GM19438 (cell line): ENCODE results near the gene C4BPA.

Experiments
- ATAC-seq: cut with Tn5 transposase; IDR thresholded peaks from one replicate; pipeline ENCODE4 v1.9.1; 2021; ENCODE audit warnings: low read depth; ENCODE audit not compliant: unreplicated experiment

Gene C4BPA

DNA sequence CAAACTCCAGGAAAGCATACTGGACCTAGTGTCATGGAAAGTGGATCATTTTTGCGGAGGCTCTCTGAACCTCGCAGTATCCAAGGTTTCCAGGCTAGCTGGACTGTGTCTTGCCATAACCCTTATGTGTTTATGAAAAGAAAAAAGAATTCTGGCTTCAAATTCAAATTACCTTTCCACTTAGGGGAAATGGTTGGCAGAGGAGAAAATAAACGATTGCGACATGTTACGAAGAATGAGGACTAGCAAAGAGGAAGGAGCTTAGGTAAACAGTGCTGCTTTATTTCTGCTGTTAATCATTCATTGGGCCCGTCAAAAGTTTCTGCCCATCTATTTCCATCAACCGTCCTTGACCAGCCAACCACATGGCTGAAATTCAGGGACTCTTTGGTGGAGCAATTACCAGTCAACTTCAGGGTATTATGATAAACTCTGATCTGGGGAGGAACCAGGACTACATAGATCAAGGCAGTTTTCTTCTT, at the start of gene C4BPA:
Gene C4BPA (plus strand): TSS at position 342 of the 482 bp plus-strand sequence. CDS start 8,793 bp downstream, outside the sequence.
- no peak for ATAC-seq

DNA sequence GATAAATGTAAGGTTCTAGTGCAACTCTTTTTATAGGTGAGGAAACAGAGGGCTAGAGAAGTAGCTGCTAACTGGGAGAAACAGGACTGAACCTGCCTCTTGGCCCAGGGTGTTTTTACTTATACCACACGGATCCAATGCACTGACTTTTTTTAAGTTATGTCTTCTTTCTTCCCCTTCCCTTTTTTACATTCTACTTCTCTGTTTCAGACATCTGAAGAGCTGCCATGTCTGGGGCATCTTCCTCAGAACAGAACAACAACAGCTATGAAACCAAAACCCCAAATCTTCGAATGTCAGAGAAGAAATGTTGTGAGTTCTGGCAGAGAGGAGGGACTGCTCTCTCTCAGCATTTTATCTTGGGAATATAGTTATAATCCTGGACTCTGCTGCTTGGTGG, 49.5 kb upstream of the C4BPA start:
- ATAC-seq = no peak

DNA sequence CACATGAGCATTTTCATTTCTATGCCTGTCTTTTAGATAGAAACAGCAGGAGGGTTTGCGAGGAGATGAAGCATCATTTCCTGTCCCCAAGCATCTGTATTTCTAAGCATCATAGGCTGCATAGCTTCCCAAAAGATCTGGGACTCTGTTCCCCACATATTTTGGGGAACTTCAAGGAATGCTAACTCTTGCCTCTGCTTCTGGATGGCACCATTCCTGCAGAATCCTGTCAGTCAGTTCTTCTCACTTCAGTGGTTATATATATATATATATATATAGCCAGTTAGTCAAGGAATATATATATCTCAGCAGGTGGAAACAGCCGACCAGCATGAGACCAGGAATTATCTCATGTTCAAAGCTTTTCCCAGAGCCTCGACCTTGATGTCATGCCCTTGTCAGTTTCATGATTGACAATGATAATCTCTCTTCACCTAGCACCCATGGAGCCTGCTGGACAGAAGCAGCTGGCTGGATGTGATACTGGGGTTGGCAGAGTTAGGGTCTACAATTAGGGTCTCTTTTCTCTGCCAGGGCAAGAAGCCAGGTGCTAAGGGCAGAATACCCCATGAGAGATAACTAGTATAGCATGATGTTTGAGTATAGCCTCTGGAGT, 48.5 kb upstream of the C4BPA start:
- ATAC-seq = no peak

DNA sequence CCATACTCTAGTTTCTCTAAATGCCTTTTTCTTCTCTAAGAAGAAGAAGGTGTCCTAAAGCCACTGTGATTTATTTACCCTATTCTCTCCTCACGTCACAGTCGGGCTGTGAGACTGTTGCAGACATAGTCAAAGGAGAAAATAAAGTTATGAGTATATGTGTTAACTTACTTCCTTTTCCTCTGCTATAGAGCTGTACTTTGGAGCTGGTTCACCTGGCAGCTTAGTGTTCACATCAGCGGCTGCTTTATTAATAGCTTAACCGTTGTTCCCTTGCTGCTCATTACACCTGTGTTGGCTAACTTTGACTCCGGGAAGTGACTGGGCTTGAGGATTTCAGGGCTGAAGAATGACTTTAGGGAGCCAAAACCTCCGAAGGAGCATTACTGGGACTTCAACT, 47.4 kb upstream of the C4BPA start:
- ATAC-seq = no peak

DNA sequence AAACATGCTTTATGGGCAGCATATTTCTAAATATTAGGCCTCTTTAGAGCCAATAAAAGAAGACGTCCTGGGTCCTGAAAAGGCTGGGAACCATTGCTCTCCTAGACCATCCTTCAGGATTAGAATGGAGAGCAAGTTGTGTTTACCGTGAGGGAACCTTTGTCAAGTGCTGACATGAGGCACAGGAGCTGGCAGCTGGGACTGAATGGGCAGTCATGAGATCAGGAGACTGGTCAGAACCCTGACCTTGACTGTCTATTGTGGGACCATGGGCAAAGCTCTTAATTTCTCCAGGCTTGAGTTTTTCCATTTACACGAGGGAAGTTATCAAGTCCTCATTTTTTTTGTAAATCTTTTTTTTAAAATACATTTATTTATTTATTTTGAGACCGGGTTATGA, 45.8 kb upstream of the C4BPA start:
- ATAC-seq = no peak

DNA sequence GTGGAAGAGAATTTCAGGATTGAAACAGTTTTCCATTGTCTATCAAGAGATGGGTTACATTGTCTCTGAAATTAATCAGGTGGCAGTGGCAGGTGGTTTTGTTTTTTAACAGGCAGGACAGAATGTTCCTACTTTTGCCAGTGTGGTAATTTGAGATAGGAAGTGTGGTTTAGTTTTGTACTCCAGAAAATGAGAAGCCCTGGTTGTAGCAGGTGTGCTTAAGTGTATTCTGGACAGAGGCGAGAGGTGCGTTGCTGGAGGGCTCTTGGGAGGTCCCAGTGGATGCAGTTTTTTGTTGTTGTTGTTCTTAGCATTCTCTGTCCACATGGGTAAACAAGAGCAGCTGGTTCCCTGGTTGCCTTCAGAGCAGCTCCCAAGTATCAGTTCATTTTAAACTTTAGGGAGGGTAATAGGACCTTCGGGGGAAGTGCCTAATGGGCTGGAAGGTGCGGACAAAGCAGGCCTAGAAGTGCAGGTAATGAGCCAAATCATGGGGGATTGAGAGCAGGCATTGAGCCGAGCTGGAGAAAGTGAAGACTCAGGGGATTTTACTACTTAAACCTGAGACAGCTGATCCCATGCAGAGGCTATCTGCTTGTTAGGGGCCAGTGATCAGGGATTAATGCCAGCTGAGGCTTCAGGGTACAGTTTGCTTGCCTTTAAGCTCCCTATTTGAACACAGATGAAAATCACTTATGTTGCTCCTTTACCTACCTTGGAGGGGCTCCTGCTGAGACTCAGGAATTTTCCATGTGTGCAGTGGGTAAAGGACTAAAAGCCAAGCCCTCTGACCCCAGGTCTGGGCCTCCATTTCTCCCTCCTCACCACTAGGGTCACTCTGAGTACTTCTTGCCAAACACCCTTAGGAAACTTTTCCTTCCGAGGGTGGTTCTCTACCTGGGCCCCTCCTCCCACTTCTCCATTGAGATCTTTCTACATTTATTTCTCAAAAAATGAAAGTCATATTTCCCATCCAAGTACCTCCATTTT, 44.9 kb upstream of the C4BPA start:
- no peak for ATAC-seq

DNA sequence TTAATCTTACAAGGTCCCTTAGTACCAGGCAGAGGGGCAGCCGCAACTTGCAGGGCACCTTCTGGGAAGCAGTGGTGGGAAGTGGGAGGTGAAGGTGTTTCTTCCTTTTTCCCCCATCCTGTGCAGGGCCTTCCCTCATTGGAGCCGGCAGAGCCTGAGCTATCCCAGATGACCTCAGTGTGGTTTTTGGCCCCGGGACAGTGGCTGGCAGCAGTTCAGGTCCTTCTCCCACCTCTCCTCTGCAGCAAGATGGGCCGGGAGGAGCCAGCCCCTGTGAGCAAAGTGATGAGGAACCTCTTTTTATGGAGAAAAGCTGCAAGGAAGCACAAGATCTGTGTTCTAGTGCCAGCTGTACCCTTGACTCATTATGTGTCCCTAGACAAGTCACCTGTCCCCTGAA, 44.2 kb upstream of the C4BPA start:
- ATAC-seq = no peak

DNA sequence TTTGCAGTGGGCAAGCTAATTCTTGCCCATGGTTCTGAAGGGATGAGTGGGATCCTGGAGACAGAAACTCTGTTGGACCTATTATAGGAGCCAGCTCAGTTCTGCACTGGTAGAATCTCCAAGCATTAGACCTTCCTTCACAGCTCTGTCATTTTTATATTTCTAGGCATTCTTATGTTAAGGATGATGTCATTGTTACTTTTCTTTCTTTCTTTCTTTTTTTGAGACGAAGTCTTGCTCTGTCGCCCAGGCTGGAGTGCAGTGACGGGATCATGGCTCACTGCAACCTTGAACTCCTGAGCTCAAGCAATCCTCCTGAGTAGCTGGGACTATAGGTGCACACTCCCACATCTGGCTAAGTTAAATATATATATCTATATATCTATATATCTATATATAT, 43.4 kb upstream of the C4BPA start:
- no peak for ATAC-seq

DNA sequence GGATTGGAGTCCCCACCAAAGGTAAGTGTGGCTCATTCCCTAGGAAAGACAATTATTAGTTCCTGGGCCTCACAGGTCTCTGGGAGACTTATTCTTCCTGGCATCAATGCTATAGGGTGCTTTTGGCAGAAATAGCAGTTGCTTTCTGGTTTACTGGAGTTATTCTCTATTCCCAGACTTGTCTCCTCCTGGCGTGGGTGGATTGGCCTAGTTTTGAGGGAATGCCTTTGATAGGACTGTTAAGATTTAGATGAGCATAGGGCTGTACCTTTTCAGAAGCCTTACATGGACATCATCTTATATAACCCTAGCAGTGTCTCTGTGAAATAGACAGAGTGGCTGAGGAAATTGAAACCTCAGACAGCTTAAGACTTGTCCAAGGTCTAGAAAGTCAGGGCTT, 42.0 kb upstream of the C4BPA start:
- ATAC-seq = no peak

DNA sequence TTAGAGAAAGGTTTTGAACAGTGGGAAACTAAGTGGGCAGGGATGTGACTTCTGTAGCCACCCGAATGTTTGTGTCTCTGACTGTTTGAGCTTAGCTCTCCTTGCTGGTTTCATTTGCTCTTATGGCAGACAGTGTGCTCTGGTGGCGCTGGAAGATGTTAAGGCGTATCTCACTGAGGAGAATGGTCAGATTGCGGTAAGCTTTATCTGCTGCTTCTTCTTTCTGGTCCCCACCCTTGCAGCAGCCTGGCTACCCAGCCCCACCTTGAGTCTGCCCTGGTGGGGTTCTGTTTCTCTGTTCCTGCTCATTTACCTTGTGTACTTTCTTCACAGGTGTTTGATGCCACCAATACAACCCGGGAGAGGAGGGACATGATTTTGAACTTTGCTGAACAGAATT, 41.0 kb upstream of the C4BPA start:
- no peak for ATAC-seq

DNA sequence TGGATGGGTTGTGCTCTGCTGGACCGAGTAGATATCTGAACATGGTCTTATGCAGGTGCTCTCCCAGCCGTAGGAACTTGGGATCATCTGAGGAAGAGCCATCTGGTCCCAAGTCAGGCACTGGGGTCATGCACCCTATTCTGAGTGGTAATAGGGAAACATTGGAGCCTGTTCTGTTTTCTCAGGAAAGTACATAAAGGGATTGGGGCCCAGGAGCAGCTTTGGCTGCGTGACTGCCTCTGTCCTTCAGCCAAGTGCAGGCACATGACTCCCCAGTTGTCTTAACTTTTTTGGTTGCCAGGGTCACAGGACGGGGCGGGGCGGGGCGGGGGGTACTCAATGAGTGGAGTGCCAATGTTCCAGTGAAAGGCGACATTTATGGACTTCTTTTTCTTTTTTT, 39.5 kb upstream of the C4BPA start:
- ATAC-seq = no peak

DNA sequence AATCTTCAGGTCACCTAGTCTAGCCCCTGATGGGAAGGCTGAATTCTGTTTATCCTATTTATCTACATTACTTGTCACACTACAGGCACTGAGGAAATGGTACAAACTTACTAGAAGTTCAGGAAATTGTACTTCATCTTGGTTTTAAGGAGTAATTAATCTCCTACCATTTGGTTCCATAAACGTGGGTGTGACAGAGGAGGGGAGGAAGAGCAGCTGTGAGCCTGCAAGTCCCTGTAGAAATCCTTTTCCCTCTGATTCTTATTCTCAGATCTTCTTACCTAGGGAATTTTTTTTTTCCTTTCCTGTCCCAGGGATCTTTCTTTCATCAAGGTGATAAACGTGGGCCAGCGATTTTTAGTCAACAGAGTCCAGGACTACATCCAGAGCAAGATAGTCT, 36.8 kb upstream of the C4BPA start:
- ATAC-seq = no peak

DNA sequence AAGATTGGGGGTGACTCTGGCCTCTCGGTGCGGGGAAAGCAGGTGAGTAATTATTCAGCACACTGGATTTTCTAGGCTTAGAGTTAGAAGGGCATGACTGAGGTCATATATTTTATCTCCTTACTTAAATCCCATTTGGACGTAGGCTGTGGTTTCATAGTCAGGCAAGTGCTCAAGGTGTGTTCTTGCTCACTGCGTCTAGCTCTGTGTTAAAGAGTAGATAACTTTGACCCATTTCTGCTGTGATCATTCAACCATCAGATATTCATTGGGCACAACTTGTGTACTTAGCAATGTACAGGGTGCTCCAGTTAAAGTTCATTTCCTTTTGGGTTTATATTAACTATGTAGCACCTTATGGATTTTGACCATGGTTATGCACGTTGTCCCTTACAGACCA, 36.4 kb upstream of the C4BPA start:
- no peak for ATAC-seq

DNA sequence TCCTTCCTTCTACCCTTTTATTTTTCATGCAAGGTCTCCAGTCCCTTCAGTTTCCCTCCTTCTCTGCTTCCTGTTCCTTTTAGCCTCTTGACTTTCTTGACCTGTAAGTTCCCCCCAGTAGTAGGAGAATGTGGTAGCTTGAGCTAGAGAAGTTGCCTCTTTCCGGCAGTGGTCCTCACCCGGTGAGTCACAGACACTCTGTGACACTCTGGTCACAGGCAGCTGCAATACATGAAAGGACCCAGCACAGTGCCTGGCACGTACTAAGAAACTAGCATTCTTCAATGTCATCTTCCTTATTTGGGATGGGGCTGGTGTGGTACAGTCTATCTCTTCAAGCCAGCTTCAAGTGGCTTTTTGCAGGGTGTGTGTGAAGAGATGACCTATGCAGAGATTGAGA, 35.0 kb upstream of the C4BPA start:
- no peak for ATAC-seq

DNA sequence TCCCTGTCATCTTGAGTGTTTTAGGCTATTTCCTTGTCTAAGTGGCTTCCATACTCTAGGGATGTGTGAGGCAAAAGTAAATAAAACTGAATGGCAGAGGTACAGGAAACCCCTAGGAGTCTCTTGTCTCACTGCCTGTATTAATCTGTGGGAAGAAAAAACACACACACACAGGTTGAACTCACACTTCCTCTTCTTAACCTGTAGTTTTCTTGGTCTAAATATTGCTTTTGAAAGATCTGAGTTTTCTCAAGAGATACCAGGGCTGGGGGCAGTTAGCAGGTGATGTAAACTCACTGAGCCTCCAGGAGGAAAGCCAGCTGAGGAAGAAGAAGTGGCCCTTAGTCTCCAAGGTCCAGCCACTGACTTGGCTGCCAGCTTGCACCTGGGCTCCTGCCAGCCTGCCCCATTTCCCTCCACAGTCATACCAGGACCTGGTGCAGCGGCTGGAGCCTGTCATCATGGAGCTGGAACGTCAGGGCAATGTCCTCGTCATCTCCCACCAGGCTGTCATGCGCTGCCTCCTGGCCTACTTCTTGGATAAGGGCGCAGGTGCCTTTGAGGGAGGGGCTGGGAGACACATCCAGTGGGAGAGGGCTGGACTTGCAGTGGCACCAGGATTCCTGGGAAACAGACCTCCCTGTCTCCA, 34.1 kb upstream of the C4BPA start:
- no peak for ATAC-seq

DNA sequence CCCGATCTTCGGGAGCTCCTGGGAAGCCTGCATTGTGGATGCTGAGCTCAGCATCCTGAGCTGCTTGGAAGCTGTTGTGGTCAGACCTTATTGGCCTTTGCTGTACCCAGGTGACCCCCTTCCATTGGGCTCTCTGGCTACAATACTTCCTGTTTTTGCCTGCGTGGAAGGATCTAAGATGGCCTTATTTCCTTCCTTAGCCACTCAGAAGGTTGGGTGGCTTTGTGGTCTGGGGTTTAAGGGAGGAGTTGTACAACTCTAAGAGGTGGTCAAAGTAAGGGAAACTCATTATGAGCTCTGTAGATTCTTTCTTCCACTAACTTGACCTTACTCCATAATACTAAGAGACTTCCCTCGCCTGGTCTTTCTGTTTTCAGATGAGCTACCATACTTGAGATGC, 33.2 kb upstream of the C4BPA start:
- ATAC-seq = no peak

DNA sequence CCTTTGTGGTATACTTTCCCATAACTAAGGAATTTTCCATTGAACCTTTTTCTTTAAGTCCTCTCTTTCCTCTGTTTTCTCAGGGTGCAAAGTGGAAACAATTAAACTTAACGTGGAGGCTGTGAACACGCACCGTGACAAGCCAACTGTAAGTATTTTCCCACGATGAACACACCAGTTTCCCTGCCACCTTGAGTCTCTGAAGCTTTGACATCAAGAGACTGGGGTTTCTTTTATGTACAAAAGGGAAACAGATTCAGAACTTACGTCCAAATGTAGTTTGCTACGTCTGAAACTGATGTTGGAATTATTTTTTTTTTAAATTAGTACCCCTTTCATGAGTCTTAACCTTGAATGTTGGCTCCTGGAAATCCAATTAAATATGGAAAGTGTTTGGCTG, 32.6 kb upstream of the C4BPA start:
- ATAC-seq = no peak

DNA sequence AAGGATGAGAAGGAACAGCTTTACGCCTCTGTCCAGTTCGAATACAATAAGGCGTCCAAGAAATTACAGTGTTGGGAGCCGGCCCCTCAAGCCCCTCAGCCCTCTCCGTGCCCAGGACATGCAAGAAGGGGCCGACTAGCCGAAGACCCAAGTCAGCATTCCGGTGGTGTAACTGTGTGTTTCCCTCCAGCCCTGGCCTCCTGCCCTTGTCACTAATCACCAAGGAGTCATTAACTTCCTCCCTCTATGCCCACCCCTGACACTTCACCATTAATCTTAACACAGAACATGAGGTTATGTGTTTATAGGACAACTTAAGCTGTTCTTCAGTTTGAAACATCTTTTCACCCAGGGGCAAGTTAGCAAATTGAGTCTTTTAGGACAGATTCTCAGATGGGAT, 31.8 kb upstream of the C4BPA start:
- ATAC-seq = no peak

DNA sequence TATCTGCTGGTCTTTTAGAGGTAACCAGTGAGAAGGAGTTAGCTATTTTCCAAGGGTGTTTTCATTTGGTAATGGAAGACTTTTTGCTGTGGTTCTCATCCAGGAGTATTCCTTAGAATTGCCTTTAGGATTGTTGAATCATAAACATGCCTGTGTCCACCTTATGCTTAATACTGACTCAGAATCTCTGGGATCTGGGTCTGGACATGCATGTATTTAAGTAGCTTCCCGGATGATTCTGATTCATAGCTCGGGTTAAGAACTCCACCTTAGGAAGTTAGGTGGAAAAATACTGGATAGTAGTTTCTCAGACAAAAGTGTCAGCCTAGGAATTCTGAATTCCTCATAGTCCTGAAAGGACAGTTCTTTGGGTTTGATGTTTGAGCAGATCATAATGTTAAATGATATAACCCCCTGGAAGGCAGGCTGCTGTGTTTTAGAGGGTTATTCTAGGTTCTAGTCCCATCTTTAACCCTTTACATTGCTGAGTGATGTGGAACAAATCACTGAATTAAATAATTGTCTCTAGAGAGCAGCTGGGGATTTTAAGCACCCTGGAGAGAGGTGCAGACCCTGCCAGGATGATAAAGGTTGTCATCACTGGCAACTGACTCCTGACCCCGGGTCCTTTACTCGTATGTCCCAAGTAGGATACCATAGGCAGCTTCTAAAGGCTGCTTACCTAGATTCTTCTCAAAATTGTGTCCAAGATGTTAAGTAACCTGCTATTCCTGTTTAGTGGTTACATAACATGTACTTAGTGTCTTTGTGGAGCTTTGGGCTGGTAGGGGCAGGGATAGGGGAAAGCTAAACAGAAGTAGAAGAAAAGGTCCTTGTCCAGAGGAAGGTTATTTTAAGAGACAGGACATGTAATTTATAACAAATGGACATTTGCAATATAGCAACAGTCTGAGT, 29.9 kb upstream of the C4BPA start:
- no peak for ATAC-seq

DNA sequence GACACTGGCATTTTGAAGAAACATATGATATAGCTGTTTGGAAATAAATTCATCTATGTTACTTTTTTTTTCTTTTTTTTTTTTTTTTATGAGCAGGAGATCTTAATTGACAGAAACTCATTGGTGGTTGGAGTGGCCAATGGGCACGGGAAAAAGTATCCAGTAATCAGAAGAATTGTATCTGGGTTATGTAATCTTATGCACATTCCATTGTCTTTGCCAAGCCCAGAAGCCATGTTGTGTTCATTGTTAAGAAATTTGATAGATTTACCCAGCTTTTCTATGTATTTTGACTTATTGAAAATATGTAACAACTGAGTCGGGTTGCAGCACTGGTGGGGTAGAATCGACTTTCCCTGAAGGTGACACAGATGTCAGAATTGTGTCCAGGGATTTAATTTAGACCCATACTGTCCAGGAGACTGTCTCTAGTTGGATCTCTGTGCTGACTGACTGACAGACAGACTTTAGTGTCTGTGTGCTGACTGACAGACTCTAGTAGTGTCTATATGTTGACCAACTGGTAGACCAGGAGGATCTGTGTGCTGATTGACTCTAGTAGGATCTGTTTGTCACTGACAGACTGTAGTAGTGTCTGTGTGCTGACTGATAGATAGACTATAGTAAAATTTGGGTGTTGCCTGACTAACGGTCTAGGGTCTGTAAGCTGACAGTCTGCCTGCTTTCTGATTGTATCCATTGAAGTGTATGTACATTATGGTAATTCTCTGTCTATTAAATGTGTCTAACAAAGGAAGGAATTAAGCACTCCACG, 27.7 kb upstream of the C4BPA start:
- no peak for ATAC-seq
